Retinal pigment epithelial cell (primary cell): ENCODE data around the gene KLHL21.
A peak's percentile ranks its signal among the peaks of the same experiment; 100 is the strongest.

ENCODE experiments used
- DNase-seq: peaks from one replicate; pipeline ENCODE4 v3.0.0-alpha.2; 2010; ENCODE audit warnings: low read depth
- H3K4me3 ChIP-seq: 2 replicates; pipeline ENCODE4 v1.5.1; 2011; ENCODE audit warnings: mild to moderate bottlenecking, low read length, control low read depth, moderate library complexity
- TF ChIP-seq, protein P1 (sequence below): conservative IDR thresholded peaks from 2 replicates; pipeline ENCODE4 v1.5.1; 2011; ENCODE audit warnings: low read depth, low read length, control low read depth, inconsistent platforms

KLHL21 gene

GRCh38 chr1:6557597-6557996 is 45.1 kb downstream of the KLHL21 start:
- TF ChIP-seq, protein P1, sequence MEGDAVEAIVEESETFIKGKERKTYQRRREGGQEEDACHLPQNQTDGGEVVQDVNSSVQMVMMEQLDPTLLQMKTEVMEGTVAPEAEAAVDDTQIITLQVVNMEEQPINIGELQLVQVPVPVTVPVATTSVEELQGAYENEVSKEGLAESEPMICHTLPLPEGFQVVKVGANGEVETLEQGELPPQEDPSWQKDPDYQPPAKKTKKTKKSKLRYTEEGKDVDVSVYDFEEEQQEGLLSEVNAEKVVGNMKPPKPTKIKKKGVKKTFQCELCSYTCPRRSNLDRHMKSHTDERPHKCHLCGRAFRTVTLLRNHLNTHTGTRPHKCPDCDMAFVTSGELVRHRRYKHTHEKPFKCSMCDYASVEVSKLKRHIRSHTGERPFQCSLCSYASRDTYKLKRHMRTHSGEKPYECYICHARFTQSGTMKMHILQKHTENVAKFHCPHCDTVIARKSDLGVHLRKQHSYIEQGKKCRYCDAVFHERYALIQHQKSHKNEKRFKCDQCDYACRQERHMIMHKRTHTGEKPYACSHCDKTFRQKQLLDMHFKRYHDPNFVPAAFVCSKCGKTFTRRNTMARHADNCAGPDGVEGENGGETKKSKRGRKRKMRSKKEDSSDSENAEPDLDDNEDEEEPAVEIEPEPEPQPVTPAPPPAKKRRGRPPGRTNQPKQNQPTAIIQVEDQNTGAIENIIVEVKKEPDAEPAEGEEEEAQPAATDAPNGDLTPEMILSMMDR, result no peak
- no peak overlapping the region for H3K4me3 ChIP-seq
- no peak for DNase-seq

- DNase-seq, result no peak
- TF ChIP-seq, protein P1, result no peak
Measured at GRCh38 chr1:6554907-6555778, 47.5 kb downstream of the KLHL21 start, which contains the start of gene TAS1R1. TAS1R1 (plus strand) TSS chr1:6555307; CDS start chr1:6555374, 67 bp downstream.

DNA sequence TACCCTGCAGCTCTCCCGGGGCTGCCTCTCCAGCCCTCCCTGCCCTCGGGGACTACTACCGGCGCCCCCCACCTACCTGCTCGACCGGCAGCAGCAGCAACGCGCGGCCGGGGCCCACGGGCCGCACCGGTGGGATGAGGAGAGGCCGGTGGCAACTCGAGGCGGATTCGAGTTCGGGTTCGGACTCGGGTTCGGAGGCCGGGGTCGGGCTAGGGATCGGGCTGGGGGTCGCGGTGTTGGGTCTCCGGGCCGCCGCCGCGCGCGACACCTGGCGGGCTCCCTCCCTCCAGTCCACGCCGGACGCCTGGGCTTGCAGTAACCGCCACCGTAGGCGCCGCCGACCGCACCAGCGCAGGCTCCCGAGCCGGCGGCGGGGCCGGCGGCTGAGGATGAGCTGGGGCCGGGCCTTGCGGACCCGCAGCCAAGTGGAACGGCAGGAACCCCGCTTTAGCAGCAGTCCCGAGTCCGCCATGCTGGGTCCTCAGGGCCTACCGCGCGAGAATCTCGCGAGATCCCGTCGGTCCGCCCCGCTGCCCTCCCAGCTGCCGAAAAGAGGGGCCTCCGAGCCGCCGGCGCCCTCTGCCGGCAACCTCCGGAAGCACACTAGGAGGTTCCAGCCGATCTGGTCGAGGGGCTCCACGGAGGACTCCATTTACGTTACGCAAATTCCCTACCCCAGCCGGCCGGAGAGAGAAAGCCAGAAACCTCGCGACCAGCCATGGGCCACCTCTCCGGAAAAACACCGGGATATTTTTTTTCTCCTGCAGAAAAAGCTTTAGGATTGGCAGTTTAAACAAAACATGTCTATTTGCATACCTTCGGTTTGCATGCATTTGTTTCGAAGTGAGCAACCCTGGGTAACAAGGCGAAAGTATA is 48.4 kb downstream of the KLHL21 start, which contains the start of gene NOL9:
Gene NOL9, minus strand, starts transcription at position 483 of the 876 bp plus-strand sequence. Its CDS starts 11 bp downstream, at position 472.
- TF ChIP-seq, protein P1, result peak; percentile 87
- peak; percentile 56 for DNase-seq
- H3K4me3 ChIP-seq, result peak within 1 kb of the TSS; percentile 94

More at GRCh38 chr1:6554907-6555778, 47.5 kb downstream of the KLHL21 start, which contains the start of gene TAS1R1:
- peak within 1 kb of the TSS; percentile 94 for H3K4me3 ChIP-seq

DNA sequence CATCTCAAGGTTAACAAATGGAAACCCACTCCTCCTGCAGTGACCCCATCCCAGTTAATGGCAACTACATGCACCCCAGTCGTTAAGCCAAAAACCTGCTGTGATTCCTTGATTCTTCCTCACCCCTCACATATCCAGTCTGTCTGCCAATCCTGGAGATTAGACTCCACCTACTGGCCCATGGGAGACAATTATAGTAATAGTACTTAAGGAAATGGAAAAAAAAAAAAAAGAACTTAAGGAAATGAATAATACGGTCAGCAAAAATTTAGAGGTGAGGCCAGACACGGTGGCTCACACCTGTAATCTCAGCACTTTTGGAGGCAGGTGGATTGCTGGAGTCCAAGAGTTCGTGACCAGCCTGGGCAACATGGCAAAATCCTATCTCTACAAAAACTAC is 55.4 kb downstream of the KLHL21 start:
- TF ChIP-seq, protein P1, result peak; percentile 6
- no peak overlapping the region for H3K4me3 ChIP-seq
- DNase-seq, result no peak

DNA sequence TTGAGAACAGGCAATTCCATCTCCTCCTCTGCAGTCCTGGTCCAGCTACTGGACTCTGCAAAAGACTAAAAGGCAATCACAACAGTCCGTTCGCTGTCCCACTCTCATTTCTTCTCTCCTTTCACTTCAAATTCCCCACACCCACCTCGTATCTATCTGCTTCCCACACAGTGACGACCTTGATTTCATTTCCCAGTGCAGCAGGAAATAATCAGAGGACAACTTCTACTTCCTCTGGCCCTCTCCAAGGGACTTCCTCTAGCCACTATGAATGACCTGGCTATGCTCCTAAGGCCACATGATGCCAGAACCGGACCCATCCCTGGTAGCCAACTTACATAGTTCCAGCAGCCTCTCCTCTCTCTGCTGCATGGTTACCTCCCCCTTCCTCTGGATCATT is 56.3 kb downstream of the KLHL21 start:
- H3K4me3 ChIP-seq, result no peak overlapping the region
- no peak for DNase-seq
- TF ChIP-seq, protein P1, result no peak

- H3K4me3 ChIP-seq, result no peak overlapping the region
- TF ChIP-seq, protein P1, result no peak
- no peak for DNase-seq
Measured at GRCh38 chr1:6545276-6546112, 57.2 kb downstream of the KLHL21 start.
